ENCODE data around the gene MTRF1.
"Not testable (repeated sequence)": the region's sequence is repeated elsewhere in the genome, so short reads cannot be mapped to it uniquely, and the experiment has no call there.

MTRF1 gene

GRCh38 chr13:41282129-41282571, 18.8 kb upstream of the MTRF1 start:
- POLR2A ChIA-PET: no interaction called here
- H3K27ac ChIP-seq (ENCODE audit: extremely low read depth, low read depth, low read length): no peak overlapping the region
- no peaks in the 10 kb centered on the region for H3K9me3 ChIP-seq (ENCODE audit: control insufficient read depth, insufficient read depth, low read depth, low read length)
- no peaks in the 10 kb centered on the region for H3K4me1 ChIP-seq (ENCODE audit: control insufficient read depth, insufficient read depth, low read length)
- H3K4me3 ChIP-seq (ENCODE audit: low read depth, low read length): no peak overlapping the region
- TF ChIP-seq ZNF549 (tag by site-specific recombination; IDR thresholded peaks at IDR 0.05): no peak
- CTCF ChIA-PET: no interaction called here
- no peaks in the 10 kb centered on the region for H3K36me3 ChIP-seq (ENCODE audit: control insufficient read depth in 2 of 2, insufficient read depth in 1 of 2, low read length in 2 of 2)

GRCh38 chr13:41279156-41279555, 15.8 kb upstream of the MTRF1 start:
- H3K27ac ChIP-seq (ENCODE audit: extremely low read depth, low read depth, low read length); H3K4me1 ChIP-seq (ENCODE audit: control insufficient read depth, insufficient read depth, low read length); H3K9me3 ChIP-seq (ENCODE audit: control insufficient read depth, insufficient read depth, low read depth, low read length); H3K4me3 ChIP-seq (ENCODE audit: low read depth, low read length); H3K36me3 ChIP-seq (ENCODE audit: control insufficient read depth in 2 of 2, insufficient read depth in 1 of 2, low read length in 2 of 2); CTCF ChIA-PET; POLR2A ChIA-PET: not testable (repeated sequence)

- Histone ChIP-seq H3K27ac (ENCODE audit: extremely low read depth, low read depth, low read length) (no peak overlapping the region), H3K4me1 (ENCODE audit: control insufficient read depth, insufficient read depth, low read length) (no peaks in the 10 kb centered on the region), H3K36me3 (ENCODE audit: control insufficient read depth in 2 of 2, insufficient read depth in 1 of 2, low read length in 2 of 2) (no peaks in the 10 kb centered on the region), H3K4me3 (ENCODE audit: low read depth, low read length) (no peak overlapping the region), H3K9me3 (ENCODE audit: control insufficient read depth, insufficient read depth, low read depth, low read length) (no peaks in the 10 kb centered on the region)
- POLR2A ChIA-PET: no interaction called here
- TF ChIP-seq ZNF138 (tag by site-specific recombination; IDR thresholded peaks at IDR 0.05; ENCODE audit: borderline replicate concordance): no peak
- TF ChIP-seq, protein P1, sequence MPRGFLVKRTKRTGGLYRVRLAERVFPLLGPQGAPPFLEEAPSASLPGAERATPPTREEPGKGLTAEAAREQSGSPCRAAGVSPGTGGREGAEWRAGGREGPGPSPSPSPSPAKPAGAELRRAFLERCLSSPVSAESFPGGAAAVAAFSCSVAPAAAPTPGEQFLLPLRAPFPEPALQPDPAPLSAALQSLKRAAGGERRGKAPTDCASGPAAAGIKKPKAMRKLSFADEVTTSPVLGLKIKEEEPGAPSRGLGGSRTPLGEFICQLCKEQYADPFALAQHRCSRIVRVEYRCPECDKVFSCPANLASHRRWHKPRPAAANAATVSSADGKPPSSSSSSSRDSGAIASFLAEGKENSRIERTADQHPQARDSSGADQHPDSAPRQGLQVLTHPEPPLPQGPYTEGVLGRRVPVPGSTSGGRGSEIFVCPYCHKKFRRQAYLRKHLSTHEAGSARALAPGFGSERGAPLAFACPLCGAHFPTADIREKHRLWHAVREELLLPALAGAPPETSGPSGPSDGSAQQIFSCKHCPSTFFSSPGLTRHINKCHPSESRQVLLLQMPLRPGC (tag by site-specific recombination; IDR thresholded peaks at IDR 0.05): no peak
- no peak for TF ChIP-seq ZNF239 (tag by site-specific recombination; IDR thresholded peaks at IDR 0.05)
- no peak for TF ChIP-seq ZNF175 (tag by site-specific recombination; IDR thresholded peaks at IDR 0.05)
- no peak for TF ChIP-seq ZNF423 (tag by site-specific recombination; IDR thresholded peaks at IDR 0.05)
- TF ChIP-seq ZNF610 (tag by site-specific recombination; IDR thresholded peaks at IDR 0.05; ENCODE audit: borderline replicate concordance): no peak
- TF ChIP-seq ZNF23 (tag by site-specific recombination; IDR thresholded peaks at IDR 0.05; ENCODE audit: borderline replicate concordance): no peak
- no peak for TF ChIP-seq HIC1 (tag by site-specific recombination; IDR thresholded peaks at IDR 0.05)
- no peak for TF ChIP-seq ZNF133 (tag by site-specific recombination; IDR thresholded peaks at IDR 0.05)
- no peak for TF ChIP-seq ZNF416 (tag by site-specific recombination; IDR thresholded peaks at IDR 0.05)
- TF ChIP-seq, protein P2, sequence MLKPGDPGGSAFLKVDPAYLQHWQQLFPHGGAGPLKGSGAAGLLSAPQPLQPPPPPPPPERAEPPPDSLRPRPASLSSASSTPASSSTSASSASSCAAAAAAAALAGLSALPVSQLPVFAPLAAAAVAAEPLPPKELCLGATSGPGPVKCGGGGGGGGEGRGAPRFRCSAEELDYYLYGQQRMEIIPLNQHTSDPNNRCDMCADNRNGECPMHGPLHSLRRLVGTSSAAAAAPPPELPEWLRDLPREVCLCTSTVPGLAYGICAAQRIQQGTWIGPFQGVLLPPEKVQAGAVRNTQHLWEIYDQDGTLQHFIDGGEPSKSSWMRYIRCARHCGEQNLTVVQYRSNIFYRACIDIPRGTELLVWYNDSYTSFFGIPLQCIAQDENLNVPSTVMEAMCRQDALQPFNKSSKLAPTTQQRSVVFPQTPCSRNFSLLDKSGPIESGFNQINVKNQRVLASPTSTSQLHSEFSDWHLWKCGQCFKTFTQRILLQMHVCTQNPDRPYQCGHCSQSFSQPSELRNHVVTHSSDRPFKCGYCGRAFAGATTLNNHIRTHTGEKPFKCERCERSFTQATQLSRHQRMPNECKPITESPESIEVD (tag by site-specific recombination; IDR thresholded peaks at IDR 0.05): no peak
- TF ChIP-seq KLF10 (tag by site-specific recombination; IDR thresholded peaks at IDR 0.05): no peak
- TF ChIP-seq, protein P3, sequence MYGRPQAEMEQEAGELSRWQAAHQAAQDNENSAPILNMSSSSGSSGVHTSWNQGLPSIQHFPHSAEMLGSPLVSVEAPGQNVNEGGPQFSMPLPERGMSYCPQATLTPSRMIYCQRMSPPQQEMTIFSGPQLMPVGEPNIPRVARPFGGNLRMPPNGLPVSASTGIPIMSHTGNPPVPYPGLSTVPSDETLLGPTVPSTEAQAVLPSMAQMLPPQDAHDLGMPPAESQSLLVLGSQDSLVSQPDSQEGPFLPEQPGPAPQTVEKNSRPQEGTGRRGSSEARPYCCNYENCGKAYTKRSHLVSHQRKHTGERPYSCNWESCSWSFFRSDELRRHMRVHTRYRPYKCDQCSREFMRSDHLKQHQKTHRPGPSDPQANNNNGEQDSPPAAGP (tag by site-specific recombination; IDR thresholded peaks at IDR 0.05): no peak
- TF ChIP-seq ZIC2 (tag by site-specific recombination; IDR thresholded peaks at IDR 0.05): no peak
- CTCF ChIA-PET: no interaction called here
Observed at GRCh38 chr13:41276824-41277223, 13.4 kb upstream of the MTRF1 start.

Data from HEK293 (cell line).